Neuronal stem cell (in vitro differentiated cells): ENCODE results near the gene C4A.
"Not testable (repeated sequence)": the region's sequence is repeated elsewhere in the genome, so short reads cannot be mapped to it uniquely, and the experiment has no call there.

Experiments used
- DNase-seq: peaks from one replicate; pipeline ENCODE4 v3.0.0-alpha.2; 2013; ENCODE audit warnings: low spot score
- H2AFZ ChIP-seq: one replicate; pipeline ENCODE4 v1.6.1; 2013; ENCODE audit warnings: mild to moderate bottlenecking, low read length, inconsistent platforms
- H2AK5ac ChIP-seq: 2 replicates; pipeline ENCODE4 v1.6.1; 2013; ENCODE audit warnings: low read depth, mild to moderate bottlenecking, inconsistent platforms, low read length, moderate library complexity, mixed read lengths
- H2BK120ac ChIP-seq: 2 replicates; pipeline ENCODE4 v1.6.1; 2013; ENCODE audit warnings: low read depth, mild to moderate bottlenecking, inconsistent platforms, low read length, moderate library complexity, mixed read lengths
- H2BK12ac ChIP-seq: one replicate; pipeline ENCODE4 v1.6.1; 2013; ENCODE audit warnings: low read length, inconsistent platforms
- H2BK15ac ChIP-seq: 2 replicates; pipeline ENCODE4 v1.6.1; 2013; ENCODE audit warnings: mild to moderate bottlenecking, low read length, inconsistent platforms, mixed read lengths
- H2BK5ac ChIP-seq: one replicate; pipeline ENCODE4 v1.6.1; 2013; ENCODE audit warnings: inconsistent platforms, mild to moderate bottlenecking, low read length, moderate library complexity
- H3K14ac ChIP-seq: one replicate; pipeline ENCODE4 v1.6.1; 2013; ENCODE audit warnings: low read length, inconsistent platforms
- H3K18ac ChIP-seq: 2 replicates; pipeline ENCODE4 v1.6.1; 2013; ENCODE audit warnings: low read length, inconsistent platforms
- H3K23ac ChIP-seq: 2 replicates; pipeline ENCODE4 v1.6.1; 2013; ENCODE audit warnings: low read depth, mild to moderate bottlenecking, mixed read lengths, low read length, inconsistent platforms; ENCODE audit not compliant: poor library complexity
- H3K27ac ChIP-seq: replicated peaks from 3 replicates; pipeline ENCODE4 v1.5.1; 2013; ENCODE audit warnings: low read length, inconsistent platforms
- H3K27me3 ChIP-seq, 3 experiments: 2 replicates each; pipeline ENCODE4 v1.6.1; 2013; ENCODE audit warnings: low read length in 3 of 3, mild to moderate bottlenecking in 2 of 3, inconsistent platforms in 1 of 3, low read depth in 1 of 3, mixed read lengths in 1 of 3, moderate library complexity in 1 of 3; ENCODE audit not compliant: control insufficient read depth in 3 of 3, insufficient read depth in 3 of 3
- H3K36me3 ChIP-seq, 2 donors: replicated peaks in 1 of 2; 2 replicates each; pipeline ENCODE4 v1.6.1; 2013; ENCODE audit warnings: low read length in 2 of 2; ENCODE audit not compliant: control insufficient read depth in 2 of 2, insufficient read depth in 2 of 2
- H3K4ac ChIP-seq: 2 replicates; pipeline ENCODE4 v1.6.1; 2013; ENCODE audit warnings: inconsistent platforms, mild to moderate bottlenecking, low read length, moderate library complexity
- H3K4me1 ChIP-seq, 2 donors: 1 replicate in 1 of 2; 2 replicates in 1 of 2; pipeline ENCODE4 v1.6.1; 2013; ENCODE audit warnings: low read length in 2 of 2, low read depth in 1 of 2; ENCODE audit not compliant: control insufficient read depth in 2 of 2, insufficient read depth in 1 of 2
- H3K4me2 ChIP-seq: one replicate; pipeline ENCODE4 v1.6.1; 2013; ENCODE audit warnings: mild to moderate bottlenecking, low read length, inconsistent platforms; ENCODE audit not compliant: insufficient read depth, poor library complexity, severe bottlenecking
- H3K4me3 ChIP-seq, 2 donors: 2 replicates each; pipeline ENCODE4 v1.5.1; 2013; ENCODE audit warnings: low read length in 2 of 2, mild to moderate bottlenecking in 2 of 2, inconsistent platforms in 1 of 2, moderate library complexity in 1 of 2
- H3K79me1 ChIP-seq: one replicate; pipeline ENCODE4 v1.6.1; 2013; ENCODE audit warnings: low read depth, mild to moderate bottlenecking, inconsistent platforms, low read length, moderate library complexity
- H3K9ac ChIP-seq: one replicate; pipeline ENCODE4 v1.6.1; 2013; ENCODE audit warnings: mild to moderate bottlenecking, low read depth, low read length, inconsistent platforms; ENCODE audit not compliant: poor library complexity
- H3K9me3 ChIP-seq, 2 donors: replicated peaks in 1 of 2; 2 replicates each; pipeline versions ENCODE3 to v1.6.1; 2013; ENCODE audit warnings: low read length in 2 of 2, mild to moderate bottlenecking in 2 of 2, inconsistent platforms in 1 of 2, low read depth in 1 of 2, mixed read lengths in 1 of 2, moderate library complexity in 1 of 2; ENCODE audit not compliant: control insufficient read depth in 2 of 2, insufficient read depth in 1 of 2
- H4K8ac ChIP-seq: one replicate; pipeline ENCODE4 v1.6.1; 2013; ENCODE audit warnings: low read depth, mild to moderate bottlenecking, inconsistent platforms, low read length, moderate library complexity
- H4K91ac ChIP-seq: one replicate; pipeline ENCODE4 v1.6.1; 2013; ENCODE audit warnings: low read length, low read depth, mild to moderate bottlenecking, inconsistent platforms; ENCODE audit not compliant: poor library complexity
- WGBS, 2 donors: extraction: QIAGEN DNeasy Blood & Tissue Kit; methylation state at CpG; one replicate each; pipeline ENCODE4 v1.1.7; 2013; ENCODE audit warnings: missing lambda C conversion rate in 2 of 2, mixed read lengths in 1 of 2; ENCODE audit not compliant: insufficient read length in 2 of 2, insufficient replicate concordance in 1 of 2; ENCODE audit errors: extremely low coverage in 2 of 2; 5-methylcytosine and 5-hydroxymethylcytosine counted together

C4A gene

GRCh38 chr6:31976065-31976464, 5.8 kb upstream of the C4A start:
- no CpG with 5 or more reads among the region's 30 CpGs for WGBS, 2 donors
- Histone ChIP-seq H3K36me3 (peaks cover 10 to 24% of the 10 kb centered on the region in 2 donors), H3K4me1 (peaks cover 11% of the 10 kb centered on the region in 2 donors)
- H3K4me2 ChIP-seq, H3K9ac ChIP-seq, H3K27me3 ChIP-seq, H2BK15ac ChIP-seq, H4K91ac ChIP-seq, DNase-seq, H3K27ac ChIP-seq, H3K14ac ChIP-seq, H4K8ac ChIP-seq, H3K23ac ChIP-seq, H2BK5ac ChIP-seq, H3K79me1 ChIP-seq, H2BK120ac ChIP-seq, H2BK12ac ChIP-seq, H2AK5ac ChIP-seq, H3K4me3 ChIP-seq, H2AFZ ChIP-seq, H3K9me3 ChIP-seq, H3K4ac ChIP-seq, H3K18ac ChIP-seq: not testable (repeated sequence)

GRCh38 chr6:31977816-31978431, 3.9 kb upstream of the C4A start:
- H3K9ac ChIP-seq: no peak overlapping the region
- no peak overlapping the region for H2BK15ac ChIP-seq

GRCh38 chr6:31978831-31979230, 3.0 kb upstream of the C4A start:
- Histone ChIP-seq H3K23ac (no peak overlapping the region), H3K4me2 (no peak overlapping the region), H3K9me3 (no peaks in the 10 kb centered on the region), H2BK12ac (no peak overlapping the region), H3K27ac (no peak overlapping the region), H2BK15ac (no peak overlapping the region), H4K8ac (no peak overlapping the region), H3K27me3 (no peaks in the 10 kb centered on the region), H3K4ac (no peak overlapping the region), H3K9ac (no peak overlapping the region), H2BK5ac (no peak overlapping the region), H4K91ac (no peak overlapping the region), H3K4me3 (no peak overlapping the region), H2AK5ac (no peak overlapping the region), H3K18ac (no peak overlapping the region), H3K14ac (no peak overlapping the region), H3K36me3 (peaks cover 8 to 22% of the 10 kb centered on the region in 2 donors), H2AFZ (no peak overlapping the region), H2BK120ac (no peak overlapping the region), H3K79me1 (no peaks in the 10 kb centered on the region), H3K4me1 (no peaks in the 10 kb centered on the region)
- DNase-seq: no peak
- no CpG with 5 or more reads among the region's 5 CpGs for WGBS, 2 donors

More at GRCh38 chr6:31977816-31978431, 3.9 kb upstream of the C4A start:
- Histone ChIP-seq H2AK5ac (no peak overlapping the region), H3K4me1 (peaks cover 2 to 3% of the 10 kb centered on the region in 2 donors), H3K9me3 (no peaks in the 10 kb centered on the region), H3K14ac (no peak overlapping the region), H3K27me3 (no peaks in the 10 kb centered on the region), H3K36me3 (peaks cover 8 to 24% of the 10 kb centered on the region in 2 donors), H3K23ac (no peak overlapping the region), H2BK5ac (no peak overlapping the region), H4K91ac (no peak overlapping the region), H3K4me2 (no peak overlapping the region), H3K4ac (no peak overlapping the region), H3K18ac (no peak overlapping the region), H3K27ac (no peak overlapping the region), H3K4me3 (no peak overlapping the region), H2AFZ (no peak overlapping the region), H2BK12ac (no peak overlapping the region), H3K79me1 (peaks cover 2% of the 10 kb centered on the region), H4K8ac (no peak overlapping the region), H2BK120ac (no peak overlapping the region)
- DNase-seq: no peak
- no CpG with 5 or more reads among the region's 12 CpGs for WGBS, 2 donors

GRCh38 chr6:31979238-31979898, 2.5 kb upstream of the C4A start:
- no peak for DNase-seq
- H2BK15ac ChIP-seq: no peak overlapping the region
- H3K79me1 ChIP-seq: no peaks in the 10 kb centered on the region
- H3K23ac ChIP-seq: no peak overlapping the region
- H2BK5ac ChIP-seq: no peak overlapping the region
- H3K4ac ChIP-seq: no peak overlapping the region
- H2BK12ac ChIP-seq: no peak overlapping the region
- no peak overlapping the region for H3K14ac ChIP-seq
- H4K91ac ChIP-seq: no peak overlapping the region
- peaks cover 8 to 17% of the 10 kb centered on the region in 2 donors for H3K36me3 ChIP-seq
- H3K27me3 ChIP-seq: no peaks in the 10 kb centered on the region
- no peaks in the 10 kb centered on the region for H3K4me1 ChIP-seq
- no peak overlapping the region for H2AK5ac ChIP-seq
- H3K4me2 ChIP-seq: no peak overlapping the region
- no peak overlapping the region for H3K9ac ChIP-seq
- H2AFZ ChIP-seq: no peak overlapping the region
- no peak overlapping the region for H2BK120ac ChIP-seq
- no peak overlapping the region for H3K18ac ChIP-seq
- no peak overlapping the region for H3K27ac ChIP-seq
- WGBS, 2 donors: no CpG with 5 or more reads among the region's 3 CpGs
- no peaks in the 10 kb centered on the region for H3K9me3 ChIP-seq
- H4K8ac ChIP-seq: no peak overlapping the region
- H3K4me3 ChIP-seq: no peak overlapping the region
